HG03342 (cell line): Measurements from ENCODE around the gene DMP1.
"Not testable (repeated sequence)": the region's sequence is repeated elsewhere in the genome, so short reads cannot be mapped to it uniquely, and the experiment has no call there.

ENCODE experiments used
- ATAC-seq: cut with Tn5 transposase; IDR thresholded peaks from one replicate; pipeline ENCODE4 v1.9.1; 2021; ENCODE audit warnings: mild to moderate bottlenecking, moderate library complexity; ENCODE audit not compliant: unreplicated experiment

DMP1 gene

GRCh38 chr4:87680271-87680670 lies 30.2 kb downstream of the DMP1 start:
- no peak for ATAC-seq

- no peak for ATAC-seq
These were observed 38.2 kb downstream of the DMP1 start for GRCh38 chr4:87688316-87688715.

GRCh38 chr4:87690947-87691346 lies 40.9 kb downstream of the DMP1 start:
- ATAC-seq, result not testable (repeated sequence)

- not testable (repeated sequence) for ATAC-seq
These were observed 42.0 kb downstream of the DMP1 start for GRCh38 chr4:87692060-87692459.

- no peak for ATAC-seq
These were observed 47.2 kb downstream of the DMP1 start for GRCh38 chr4:87697272-87697671.

GRCh38 chr4:87697945-87698344 lies 47.9 kb downstream of the DMP1 start:
- no peak for ATAC-seq

GRCh38 chr4:87698394-87698793 lies 48.3 kb downstream of the DMP1 start:
- ATAC-seq, result no peak

- ATAC-seq, result no peak
These were observed 53.9 kb downstream of the DMP1 start for GRCh38 chr4:87704001-87704400.

- no peak for ATAC-seq
These were observed 57.3 kb downstream of the DMP1 start for GRCh38 chr4:87707279-87707918.
